ENCODE data around the gene GALNT9. TPM values are rescaled to one million over a fixed set of nuclear protein-coding genes. Genes with fewer than 3 reads are reported as not detected.

Gene GALNT9
- total RNA-seq, 1 donor from 2014 or later = 2.1 TPM

DNA sequence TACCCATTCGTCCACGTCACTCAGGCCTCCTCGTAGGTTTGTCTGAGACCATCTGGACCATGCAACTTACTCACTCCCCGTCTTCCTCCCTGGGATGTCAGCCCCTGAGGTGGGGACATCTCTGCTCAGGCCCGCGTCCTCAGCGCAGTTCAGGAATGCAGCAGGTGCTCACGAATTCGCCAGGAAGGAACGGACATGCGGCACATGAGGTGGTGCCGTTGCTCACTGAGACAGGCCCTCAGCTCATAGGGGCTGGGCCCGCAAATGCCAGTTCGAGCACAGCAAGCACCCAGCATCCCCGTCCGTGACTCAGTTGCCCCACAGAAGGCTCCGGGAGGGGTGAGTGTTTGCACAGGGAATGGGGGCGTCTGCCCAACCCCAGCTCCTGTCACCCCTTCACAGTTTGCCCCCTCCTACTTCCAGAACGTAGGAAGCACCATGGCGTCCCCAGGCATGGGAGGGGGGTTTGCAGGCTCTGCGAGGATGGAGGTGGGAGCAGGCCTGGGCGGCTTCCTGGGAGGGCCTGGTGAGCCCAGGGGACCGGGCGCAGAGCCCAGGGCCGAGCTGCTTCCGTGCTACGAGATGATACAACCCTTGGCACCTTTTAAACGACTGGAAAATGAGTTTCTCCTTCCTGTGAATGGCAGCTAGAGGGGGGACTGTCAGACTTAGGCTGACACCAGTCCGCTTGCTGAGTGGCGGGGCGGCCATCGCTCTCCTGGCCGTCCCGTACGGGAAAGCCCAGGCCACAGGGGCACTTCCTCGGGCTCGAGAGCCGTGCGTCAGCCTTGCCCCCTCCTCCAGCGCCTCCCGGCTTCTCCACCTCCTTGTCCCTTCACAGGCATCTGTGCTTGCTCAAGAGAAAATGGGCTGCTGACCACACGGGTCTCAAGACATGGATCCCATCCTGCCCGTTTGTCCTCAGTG lies 6.9 kb downstream of the GALNT9 start:
- no peak overlapping the region for H3K4me2 ChIP-seq (ENCODE audit: low read length)
- FAIRE-seq (no peak), DNase-seq (ENCODE audit: low read depth) (no peak)
- H3K4me1 ChIP-seq (ENCODE audit: insufficient read depth, low read length) = peaks cover 8% of the 10 kb centered on the region
- no peaks in the 10 kb centered on the region for H3K9me3 ChIP-seq (ENCODE audit: insufficient read depth, low read depth, low read length)
- no peaks in the 10 kb centered on the region for H3K79me2 ChIP-seq (ENCODE audit: insufficient read depth, low read length)
- no peaks in the 10 kb centered on the region for H3K9me3 Mint-ChIP-seq (ENCODE audit: unreplicated experiment)
- H3K36me3 ChIP-seq (ENCODE audit: insufficient read depth, low read length) = no peaks in the 10 kb centered on the region
- H3K27ac Mint-ChIP-seq (ENCODE audit: unreplicated experiment) = peak overlapping the region; percentile 12
- H3K9ac ChIP-seq (ENCODE audit: low read length) = no peak overlapping the region
- peaks cover 21% of the 10 kb centered on the region for H3K4me1 Mint-ChIP-seq (ENCODE audit: low read depth, unreplicated experiment)
- H3K36me3 Mint-ChIP-seq (ENCODE audit: low read depth, unreplicated experiment) = peaks cover 2% of the 10 kb centered on the region
- H3K4me3 Mint-ChIP-seq (ENCODE audit: unreplicated experiment) = no peak overlapping the region
- H3K27me3 Mint-ChIP-seq (ENCODE audit: low read depth, unreplicated experiment) = peaks cover 36% of the 10 kb centered on the region
- no peak overlapping the region for H3K4me3 ChIP-seq (ENCODE audit: insufficient read depth, low read depth, low read length)
- peaks cover 3% of the 10 kb centered on the region for H3K27me3 ChIP-seq (ENCODE audit: insufficient read depth, low read length)
- TF ChIP-seq, protein P1, sequence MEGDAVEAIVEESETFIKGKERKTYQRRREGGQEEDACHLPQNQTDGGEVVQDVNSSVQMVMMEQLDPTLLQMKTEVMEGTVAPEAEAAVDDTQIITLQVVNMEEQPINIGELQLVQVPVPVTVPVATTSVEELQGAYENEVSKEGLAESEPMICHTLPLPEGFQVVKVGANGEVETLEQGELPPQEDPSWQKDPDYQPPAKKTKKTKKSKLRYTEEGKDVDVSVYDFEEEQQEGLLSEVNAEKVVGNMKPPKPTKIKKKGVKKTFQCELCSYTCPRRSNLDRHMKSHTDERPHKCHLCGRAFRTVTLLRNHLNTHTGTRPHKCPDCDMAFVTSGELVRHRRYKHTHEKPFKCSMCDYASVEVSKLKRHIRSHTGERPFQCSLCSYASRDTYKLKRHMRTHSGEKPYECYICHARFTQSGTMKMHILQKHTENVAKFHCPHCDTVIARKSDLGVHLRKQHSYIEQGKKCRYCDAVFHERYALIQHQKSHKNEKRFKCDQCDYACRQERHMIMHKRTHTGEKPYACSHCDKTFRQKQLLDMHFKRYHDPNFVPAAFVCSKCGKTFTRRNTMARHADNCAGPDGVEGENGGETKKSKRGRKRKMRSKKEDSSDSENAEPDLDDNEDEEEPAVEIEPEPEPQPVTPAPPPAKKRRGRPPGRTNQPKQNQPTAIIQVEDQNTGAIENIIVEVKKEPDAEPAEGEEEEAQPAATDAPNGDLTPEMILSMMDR (IDR thresholded peaks at IDR 0.05; ENCODE audit: insufficient read depth, low read depth, low read length) = no peak
- no peak for TF ChIP-seq EZH2 (IDR thresholded peaks at IDR 0.05; ENCODE audit: insufficient read depth, low read length)
- H4K20me1 ChIP-seq (ENCODE audit: insufficient read depth, low read length) = no peaks in the 10 kb centered on the region
- no peak overlapping the region for H3K27ac ChIP-seq (ENCODE audit: low read depth, low read length)
- H2AFZ ChIP-seq (ENCODE audit: low read depth, low read length) = no peak overlapping the region

DNA sequence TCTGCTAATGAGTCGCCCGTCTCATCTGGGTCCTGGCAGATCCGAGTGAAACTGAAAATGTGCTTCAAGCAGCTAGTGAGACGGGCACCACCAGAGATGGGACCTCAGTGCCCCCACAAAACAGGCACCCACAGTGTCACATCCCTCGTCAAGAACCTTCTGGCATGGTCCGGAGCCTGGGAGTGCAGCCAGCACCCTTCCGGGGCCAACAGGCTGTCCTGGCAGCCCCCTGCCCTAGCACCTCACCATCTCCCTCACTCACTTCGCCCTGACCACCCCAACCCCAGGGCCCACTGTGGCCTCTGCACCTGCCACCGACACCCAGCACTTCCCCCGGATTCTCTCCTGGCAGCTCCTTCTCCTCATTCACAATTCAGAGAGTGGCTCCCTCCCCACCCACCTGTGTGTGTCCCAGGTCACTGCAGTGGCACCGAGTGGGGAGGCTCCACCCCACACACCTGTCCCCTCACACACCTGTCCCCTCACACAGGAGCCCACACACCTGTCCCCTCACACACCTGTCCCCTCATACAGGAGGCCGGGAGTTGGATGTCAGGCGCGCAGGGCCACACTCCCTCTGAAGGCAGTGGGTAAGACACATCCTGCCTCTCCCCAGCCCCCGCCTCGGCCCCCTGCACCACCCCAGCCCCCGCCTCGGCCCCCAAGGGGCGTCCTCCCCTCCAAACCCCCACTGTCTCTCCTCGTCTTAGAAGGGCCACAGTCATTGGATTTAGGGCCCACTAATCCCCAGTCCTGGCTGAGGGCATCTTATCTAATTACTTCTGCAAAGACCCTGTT lies 7.9 kb downstream of the GALNT9 start:
- no peaks in the 10 kb centered on the region for H4K20me1 ChIP-seq (ENCODE audit: insufficient read depth, low read length)
- no peaks in the 10 kb centered on the region for H3K79me2 ChIP-seq (ENCODE audit: insufficient read depth, low read length)
- no peak overlapping the region for H3K4me3 Mint-ChIP-seq (ENCODE audit: unreplicated experiment)
- no peak overlapping the region for H3K9ac ChIP-seq (ENCODE audit: low read length)
- H3K27ac Mint-ChIP-seq (ENCODE audit: unreplicated experiment) = no peak overlapping the region
- H3K4me1 Mint-ChIP-seq (ENCODE audit: low read depth, unreplicated experiment) = peaks cover 15% of the 10 kb centered on the region
- H2AFZ ChIP-seq (ENCODE audit: low read depth, low read length) = no peak overlapping the region
- H3K9me3 Mint-ChIP-seq (ENCODE audit: unreplicated experiment) = no peaks in the 10 kb centered on the region
- no peak overlapping the region for H3K4me3 ChIP-seq (ENCODE audit: insufficient read depth, low read depth, low read length)
- DNase-seq (ENCODE audit: low read depth) (no peak), FAIRE-seq (no peak)
- no peak for TF ChIP-seq EZH2 (IDR thresholded peaks at IDR 0.05; ENCODE audit: insufficient read depth, low read length)
- TF ChIP-seq, protein P1 (IDR thresholded peaks at IDR 0.05; ENCODE audit: insufficient read depth, low read depth, low read length) = no peak
- H3K4me1 ChIP-seq (ENCODE audit: insufficient read depth, low read length) = no peaks in the 10 kb centered on the region
- no peaks in the 10 kb centered on the region for H3K9me3 ChIP-seq (ENCODE audit: insufficient read depth, low read depth, low read length)
- H3K27ac ChIP-seq (ENCODE audit: low read depth, low read length) = no peak overlapping the region
- peaks cover 2% of the 10 kb centered on the region for H3K36me3 Mint-ChIP-seq (ENCODE audit: low read depth, unreplicated experiment)
- H3K4me2 ChIP-seq (ENCODE audit: low read length) = no peak overlapping the region
- peaks cover 43% of the 10 kb centered on the region for H3K27me3 Mint-ChIP-seq (ENCODE audit: low read depth, unreplicated experiment)
- H3K36me3 ChIP-seq (ENCODE audit: insufficient read depth, low read length) = no peaks in the 10 kb centered on the region
- peaks cover 3% of the 10 kb centered on the region for H3K27me3 ChIP-seq (ENCODE audit: insufficient read depth, low read length)

All from astrocyte (in vitro differentiated cells and primary cell).